HG02938 (cell line): Measurements from ENCODE around the gene PC.

Experiments used
- ATAC-seq: cut with Tn5 transposase; IDR thresholded peaks from one replicate; pipeline ENCODE4 v1.9.1; 2021; ENCODE audit warnings: mild to moderate bottlenecking, moderate library complexity; ENCODE audit not compliant: unreplicated experiment

Gene PC

DNA sequence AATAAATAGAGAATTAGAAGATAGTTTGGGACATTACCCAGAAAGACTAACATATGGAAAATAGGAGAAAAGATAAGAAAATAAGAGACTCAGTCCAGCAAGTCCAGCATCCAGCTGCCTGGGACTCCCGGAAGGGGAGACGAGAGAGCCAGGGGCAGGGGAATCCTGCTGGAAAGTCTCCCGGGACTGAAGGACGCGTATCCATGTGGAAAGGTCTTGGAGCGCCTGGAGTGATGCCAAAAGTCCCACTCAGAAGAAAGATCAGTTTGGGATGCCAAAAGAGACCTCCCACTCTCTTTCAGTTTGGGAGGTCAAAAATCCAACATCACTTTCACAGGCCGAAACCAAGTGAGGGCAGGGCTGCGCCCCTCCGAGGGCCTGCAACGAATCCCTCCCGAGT, 70.7 kb downstream of the PC start:
- ATAC-seq = no peak

GRCh38 chr11:66886671-66887221, 71.4 kb downstream of the PC start:
- ATAC-seq = no peak

DNA sequence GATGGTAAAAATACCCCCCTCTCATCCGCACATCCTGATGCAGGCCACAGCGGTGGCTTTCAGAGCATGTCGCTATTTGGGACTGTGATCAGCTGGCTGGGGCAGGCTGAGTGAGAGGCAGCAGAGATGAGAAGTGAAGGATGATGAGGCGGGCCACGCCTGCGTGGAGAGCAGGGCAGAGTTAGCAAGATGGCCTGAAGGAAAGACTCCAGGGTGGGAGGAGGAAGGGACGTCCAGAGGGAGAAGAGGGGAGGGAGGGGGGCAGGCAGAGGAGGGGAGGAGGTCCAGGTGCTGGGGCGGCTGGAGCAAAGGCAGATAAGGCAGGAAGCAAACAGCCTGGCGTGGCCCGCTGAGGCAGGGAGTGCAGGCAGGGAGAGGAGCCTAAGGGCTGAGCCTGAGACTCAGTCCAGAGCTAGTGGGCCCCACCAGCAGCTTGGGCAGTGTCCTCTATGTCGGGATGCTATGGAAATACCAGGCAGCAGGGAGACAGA, 72.2 kb downstream of the PC start:
- ATAC-seq = no peak

DNA sequence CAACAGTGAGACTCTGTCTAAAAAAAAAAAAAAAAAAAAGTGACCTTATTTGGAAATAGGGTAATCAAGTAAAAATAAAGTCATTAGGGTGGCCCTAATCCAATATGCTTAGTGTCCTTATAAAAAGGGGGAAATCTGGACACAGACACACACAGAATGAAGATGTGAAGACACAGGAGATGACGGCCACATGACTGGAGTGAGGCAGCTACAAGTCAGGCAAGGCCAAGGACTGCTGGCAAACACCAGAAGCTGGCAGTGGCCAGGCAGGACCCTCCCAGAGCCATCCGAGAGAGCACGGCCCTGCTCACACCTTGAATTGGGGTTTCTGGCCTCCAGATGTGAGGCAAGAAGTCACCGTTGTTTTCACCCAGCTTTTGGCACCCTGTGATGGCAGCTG, 72.7 kb downstream of the PC start:
- ATAC-seq = no peak

- ATAC-seq = no peak
Measured at GRCh38 chr11:66884443-66884842, 73.7 kb downstream of the PC start.

GRCh38 chr11:66883016-66883965, 74.9 kb downstream of the PC start:
- ATAC-seq = no peak

DNA sequence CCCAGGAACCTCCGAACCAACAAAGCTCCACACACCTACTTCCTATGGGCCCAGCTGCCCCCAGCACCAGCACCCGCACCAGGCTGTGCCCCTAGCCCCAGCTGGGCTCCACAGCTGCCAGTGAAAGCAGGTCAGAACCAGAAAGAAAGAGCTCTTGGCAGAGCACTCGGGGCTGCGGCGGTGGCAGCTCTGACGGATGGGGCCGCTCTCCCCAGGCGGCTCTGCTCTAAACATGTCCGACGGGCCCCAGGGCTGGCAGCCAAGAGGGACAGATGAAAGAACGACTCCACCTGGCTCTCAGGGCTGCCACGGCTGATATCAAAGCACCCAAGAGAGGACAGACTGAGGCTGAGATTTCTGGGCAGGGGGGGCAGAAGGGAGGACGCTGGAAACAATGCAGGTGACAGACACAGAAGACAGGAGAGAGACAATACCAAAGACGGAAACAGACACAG, 75.6 kb downstream of the PC start:
- ATAC-seq = no peak

DNA sequence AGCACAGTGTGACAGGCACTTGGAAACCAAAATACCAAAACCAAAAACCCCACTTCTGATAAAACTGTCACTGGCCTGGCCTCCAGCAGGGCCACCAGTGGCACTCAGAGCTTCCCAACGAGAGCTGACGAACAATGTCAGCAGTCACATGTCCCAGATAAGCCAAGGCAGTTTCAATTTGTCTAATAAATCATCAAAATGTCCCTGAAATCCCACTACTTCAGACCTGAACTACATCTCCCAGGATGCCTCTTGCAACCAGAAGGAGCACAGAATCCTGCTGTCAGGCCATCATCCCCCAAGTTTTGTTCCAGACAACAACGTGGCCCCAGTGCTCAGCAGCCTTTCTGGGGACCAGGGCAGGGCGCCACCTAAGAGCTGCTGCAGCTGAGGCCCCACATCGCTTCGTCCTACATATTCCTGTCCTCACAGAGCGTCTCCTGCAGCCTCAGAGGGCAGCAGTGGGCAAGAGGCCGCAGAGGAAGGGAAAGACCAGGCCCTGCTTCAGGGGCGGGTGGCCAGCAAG, 76.2 kb downstream of the PC start:
- no peak for ATAC-seq

DNA sequence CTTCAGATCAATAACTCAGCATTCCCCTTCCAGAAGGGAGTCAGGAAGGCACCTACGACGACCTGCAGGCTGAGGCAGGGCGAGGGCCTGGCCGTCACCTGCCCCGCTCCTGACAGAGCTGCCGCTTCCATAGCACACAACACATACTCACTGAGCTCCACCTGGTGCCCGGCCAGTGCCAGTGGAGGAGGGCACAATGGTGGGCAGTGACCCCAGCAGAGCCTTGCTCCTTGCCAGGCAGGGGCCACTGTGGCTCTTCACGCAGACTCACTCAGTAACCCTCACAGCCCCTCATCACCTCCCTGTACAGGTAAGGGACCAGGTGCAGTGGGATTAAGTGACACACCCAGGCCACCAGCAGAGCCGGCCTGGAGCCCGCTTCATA, 76.7 kb downstream of the PC start:
- no peak for ATAC-seq

DNA sequence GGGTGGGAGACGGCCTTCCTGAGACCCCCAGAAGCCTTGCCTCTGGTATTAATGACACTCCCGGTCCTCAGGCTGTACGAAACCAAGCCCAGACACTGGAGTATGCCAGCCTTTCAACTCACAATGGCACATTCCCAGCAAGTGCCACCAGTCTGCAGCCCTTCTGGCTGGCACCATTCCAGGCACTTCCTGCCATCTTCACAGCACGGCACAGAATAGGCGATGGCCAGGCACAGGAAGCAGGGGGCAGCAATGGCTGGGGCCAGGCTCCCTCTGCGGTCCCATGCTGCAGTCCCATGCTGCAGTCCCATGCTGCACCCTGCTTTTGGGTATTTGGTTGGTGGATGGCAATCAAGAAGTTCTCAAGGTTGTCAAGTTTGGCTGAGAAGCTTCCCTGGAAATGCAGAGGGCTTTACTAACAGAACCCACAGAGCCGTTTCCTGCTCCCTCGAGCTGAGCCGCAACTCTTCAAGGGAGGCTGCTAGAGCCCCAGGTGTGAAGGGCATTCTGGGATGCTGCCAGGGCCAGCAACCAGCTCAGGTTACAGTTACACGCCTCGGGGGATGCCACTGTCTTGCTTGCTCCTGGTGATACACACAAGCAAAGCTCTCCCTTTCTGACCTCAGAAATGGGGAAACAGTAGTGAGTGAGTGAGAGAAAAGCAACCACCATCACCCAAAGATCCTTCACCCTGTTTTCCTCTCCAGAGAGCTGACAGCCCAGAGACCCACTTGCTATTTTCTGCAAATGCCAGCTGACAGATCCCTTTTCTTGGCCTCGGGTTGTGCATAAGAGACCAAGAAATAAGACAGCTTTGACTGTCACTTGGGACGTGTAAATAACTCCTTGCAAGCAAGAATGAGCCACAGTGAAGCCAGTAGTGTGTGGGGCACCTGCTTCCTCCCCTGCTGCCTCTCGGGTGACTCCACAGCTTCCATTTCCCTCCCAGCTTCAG, 77.4 kb downstream of the PC start:
- no peak for ATAC-seq

- no peak for ATAC-seq
Measured at GRCh38 chr11:66879999-66880398, 78.2 kb downstream of the PC start.

DNA sequence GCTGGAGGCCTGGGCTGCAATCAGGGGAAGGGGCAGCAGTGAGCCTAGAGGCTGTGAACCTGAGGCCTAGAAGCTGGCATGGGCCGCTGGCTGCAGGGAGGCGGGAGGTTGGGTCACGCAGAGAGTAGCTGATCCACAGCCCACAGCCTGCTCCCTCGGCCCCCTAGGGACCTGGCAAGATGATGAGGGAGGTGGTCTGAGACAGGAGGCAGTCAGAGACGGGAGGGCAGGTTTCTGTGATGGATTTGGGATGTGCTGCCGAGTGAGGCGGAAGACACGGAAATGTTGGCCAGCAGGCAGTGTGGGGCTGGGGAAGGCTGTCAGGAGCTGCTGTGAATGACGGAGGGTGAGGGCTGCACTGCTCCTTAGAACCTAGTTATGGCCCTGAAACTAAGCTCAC, 78.6 kb downstream of the PC start:
- no peak for ATAC-seq

GRCh38 chr11:66879000-66879399, 79.2 kb downstream of the PC start:
- no peak for ATAC-seq

DNA sequence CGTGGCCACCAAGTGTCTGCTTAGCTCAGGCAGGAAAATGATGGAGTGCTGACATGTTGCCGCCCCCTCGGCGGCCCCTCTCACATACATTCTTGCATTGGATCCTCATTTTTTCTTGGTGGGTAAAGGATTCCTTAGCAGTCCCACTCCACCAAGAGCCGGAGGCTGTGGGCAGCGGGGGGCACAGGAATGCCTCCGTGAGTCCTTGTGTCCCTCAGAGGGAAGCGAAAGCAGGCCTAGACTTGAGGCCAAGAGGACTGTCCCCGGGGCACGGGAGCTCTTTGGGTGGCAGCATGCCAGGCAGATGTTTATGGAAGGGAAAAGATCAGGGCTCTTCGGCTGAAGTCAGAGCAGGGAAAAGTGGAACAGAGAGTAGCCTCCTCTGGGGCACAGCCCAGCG, 79.7 kb downstream of the PC start:
- no peak for ATAC-seq

DNA sequence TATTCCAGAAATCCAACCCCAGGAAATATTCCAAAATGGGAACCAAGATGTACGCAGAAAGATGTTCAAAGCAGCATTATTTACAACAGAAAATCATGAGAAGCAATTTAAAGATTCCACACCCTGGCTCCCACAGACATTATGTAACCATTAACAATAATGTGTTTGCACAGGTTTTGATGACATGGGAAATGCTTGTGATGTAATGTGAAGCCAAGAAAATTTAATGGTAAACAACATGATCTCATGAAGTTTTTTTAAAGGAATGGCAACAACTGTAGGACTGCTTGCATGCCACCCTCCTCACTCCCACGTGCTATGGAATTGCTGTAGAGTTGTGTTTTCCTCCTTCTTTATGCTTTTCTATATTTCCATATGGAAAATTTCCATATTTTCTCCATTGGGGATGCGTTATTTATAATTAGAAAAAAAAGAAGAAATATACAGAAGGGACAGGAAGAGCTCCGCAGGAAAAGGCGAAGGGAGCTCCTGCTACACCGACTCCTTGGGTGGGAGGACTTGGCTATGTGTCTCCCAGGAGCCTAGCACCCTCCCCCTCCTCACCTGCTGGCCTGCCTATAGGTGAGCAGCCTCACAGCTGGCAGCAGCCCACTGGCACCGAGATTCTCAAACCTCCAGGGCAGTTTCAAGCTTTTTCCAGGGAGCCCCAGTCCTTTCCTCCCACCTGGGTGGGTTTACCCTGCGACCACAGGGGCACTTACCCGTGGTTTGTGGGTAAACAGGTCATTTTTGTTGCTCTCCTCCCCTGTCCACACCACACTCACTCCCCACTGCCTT, 80.4 kb downstream of the PC start:
- ATAC-seq = no peak

DNA sequence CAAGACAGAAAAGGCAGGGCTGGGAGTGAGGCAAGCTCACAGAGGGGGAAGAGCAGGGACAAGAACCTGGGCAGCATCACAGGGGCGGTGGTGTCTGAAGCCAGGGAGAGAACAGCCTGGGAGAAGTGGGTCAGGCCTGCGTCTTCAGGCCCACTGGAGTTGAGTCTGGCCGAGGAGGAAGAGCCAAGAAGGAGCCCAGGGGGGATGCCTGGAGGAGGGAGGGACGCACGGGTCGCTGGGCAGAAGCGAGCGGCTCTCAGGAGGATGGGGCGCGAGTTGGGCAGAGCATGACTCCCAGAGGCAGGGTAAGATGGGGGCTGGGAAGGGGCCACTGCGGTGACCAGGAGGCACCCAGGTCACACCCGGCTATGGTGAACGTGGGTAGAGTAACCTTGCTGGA, 82.8 kb downstream of the PC start:
- no peak for ATAC-seq

DNA sequence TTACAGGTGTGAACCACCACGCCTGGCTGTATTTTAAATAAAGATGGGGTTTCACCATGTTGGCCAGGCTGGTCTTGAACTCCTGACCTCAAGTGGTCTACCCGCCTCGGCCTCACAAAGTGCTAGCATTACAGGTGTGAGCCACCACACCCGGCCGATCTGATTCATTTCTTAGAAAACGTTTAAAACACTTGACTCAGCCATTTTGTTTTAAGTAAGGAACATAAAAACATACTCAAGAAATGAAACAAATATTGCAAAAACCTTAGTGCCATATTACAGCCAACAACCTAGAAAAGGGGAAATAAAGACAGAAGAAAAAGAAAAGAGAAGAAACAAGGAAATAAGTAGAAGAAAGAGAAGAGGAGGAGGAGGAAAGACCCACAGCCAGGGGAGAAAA, 84.0 kb downstream of the PC start:
- ATAC-seq = no peak

- no peak for ATAC-seq
Measured at GRCh38 chr11:66871521-66871901, 86.7 kb downstream of the PC start.

DNA sequence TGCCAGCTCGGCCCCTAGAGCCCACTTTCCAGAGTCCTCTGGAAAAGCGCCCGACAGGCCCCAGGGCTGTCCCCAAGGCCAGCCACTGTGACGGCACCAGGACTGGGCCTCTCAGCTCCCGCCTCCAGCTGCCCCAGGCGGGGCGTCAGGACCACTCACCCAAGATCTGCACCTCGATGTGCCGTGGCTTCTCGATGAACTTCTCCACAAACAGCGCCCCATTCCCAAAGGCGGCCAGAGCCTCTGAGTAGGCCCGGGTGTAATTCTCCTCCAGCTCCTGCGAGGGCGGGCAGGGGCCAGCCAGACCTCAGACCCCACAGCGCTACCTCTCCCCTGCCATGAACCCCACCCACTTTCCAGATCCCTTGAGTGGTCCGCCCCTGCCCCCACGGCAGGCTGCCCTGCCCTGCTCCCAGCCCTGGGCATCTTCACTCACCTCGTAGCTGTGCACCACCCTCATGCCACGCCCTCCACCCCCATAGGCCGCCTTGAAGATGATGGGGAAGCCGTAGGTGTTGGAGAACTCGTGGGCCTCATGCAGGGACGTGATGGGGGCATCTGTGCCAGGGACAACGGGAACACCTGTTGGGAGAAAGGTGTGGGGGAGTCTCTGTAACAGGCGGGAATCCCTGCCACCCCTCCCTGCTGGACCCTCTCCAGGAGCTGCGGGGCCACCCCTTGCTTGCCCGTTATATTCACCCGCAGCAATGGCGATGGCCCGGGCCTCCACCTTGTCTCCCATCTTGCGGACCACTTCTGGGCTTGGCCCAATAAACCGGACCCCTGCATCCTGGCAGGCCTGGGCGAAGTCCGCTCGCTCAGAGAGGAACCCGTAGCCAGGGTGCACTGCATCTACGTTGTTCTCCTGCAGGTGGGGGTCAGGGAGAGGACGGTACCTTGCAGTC, 87.3 kb downstream of the PC start:
- ATAC-seq = no peak
